Aorta (tissue), 5 donors: Measurements from ENCODE around the gene ZFTA. TPM values are rescaled to one million over a fixed set of nuclear protein-coding genes. Genes with fewer than 3 reads are reported as not detected.

Experiments used
- ATAC-seq: fragments of 200-7000 bp; cut with Tn5 transposase; one replicate; pipeline ENCODE4 v1.9.1; 2022; ENCODE audit warnings: moderate library complexity; ENCODE audit not compliant: low FRiP score
- DNase-seq, 2 donors: peaks; one replicate each; pipeline ENCODE4 v3.0.0-alpha.2; 2020
- H3K27ac ChIP-seq, 2 donors: one replicate each; pipeline ENCODE4 v1.5.1; 2013; ENCODE audit warnings: low read length in 2 of 2, mild to moderate bottlenecking in 2 of 2, moderate library complexity in 2 of 2, control low read depth in 1 of 2, inconsistent platforms in 1 of 2, low read depth in 1 of 2
- H3K27me3 ChIP-seq, 2 donors: one replicate each; pipeline ENCODE4 v1.6.1; 2013; ENCODE audit warnings: control low read depth in 1 of 2, low read length in 1 of 2, mild to moderate bottlenecking in 1 of 2, moderate library complexity in 1 of 2; ENCODE audit not compliant: insufficient read depth in 2 of 2, control insufficient read depth in 1 of 2
- H3K36me3 ChIP-seq, 2 donors: one replicate each; pipeline ENCODE4 v1.6.1; 2013; ENCODE audit warnings: control low read depth in 1 of 2, low read length in 1 of 2, mild to moderate bottlenecking in 1 of 2; ENCODE audit not compliant: insufficient read depth in 2 of 2, control insufficient read depth in 1 of 2
- H3K4me1 ChIP-seq, 2 donors: one replicate each; pipeline ENCODE4 v1.6.1; 2013; ENCODE audit warnings: low read length in 2 of 2, control low read depth in 1 of 2, mild to moderate bottlenecking in 1 of 2, moderate library complexity in 1 of 2; ENCODE audit not compliant: insufficient read depth in 2 of 2, control insufficient read depth in 1 of 2
- H3K4me3 ChIP-seq, 2 donors: one replicate each; pipeline ENCODE4 v1.5.1; 2013; ENCODE audit warnings: low read length in 2 of 2, control low read depth in 1 of 2, mild to moderate bottlenecking in 1 of 2
- H3K9me3 ChIP-seq: one replicate; pipeline ENCODE4 v1.6.1; 2013; ENCODE audit warnings: mild to moderate bottlenecking, low read length; ENCODE audit not compliant: control insufficient read depth
- WGBS, 2 donors: extraction: QIAGEN DNeasy Blood & Tissue Kit; methylation state at CpG; one replicate each; pipeline ENCODE4 v1.1.7; 2013; 5-methylcytosine and 5-hydroxymethylcytosine counted together
- intact Hi-C, 2 donors: fragments of 100-400 bp; cut with DNase I; formaldehyde crosslinking; loops; one replicate each; pipeline versions ENCODE4 v1.14.2 to v1.15.0; 2022
- long read RNA-seq, 2 donors: library from polyadenylated mRNA; unstranded; transcript quantifications; one replicate each; pipeline ENCODE4 v2.0.0, GENCODE V29; 2020 to 2021
- polyA plus RNA-seq, 2 donors: library from polyadenylated mRNA; stranded (reverse); fragments of 200-250 nt; gene quantifications; one replicate each; pipeline ENCODE4 v1.2.3, GENCODE V29; 2013
- total RNA-seq, 2 donors: library from RNA; stranded (reverse); fragmentation: NEBNext Ultra II Directional; extraction: Animal tissue kit (Norgen Biotek cat#: 25700); gene quantifications; one replicate each; pipeline ENCODE4 v1.2.1, GENCODE V29; 2021
- donor health status: healthy with polysubstance abuse.
- donor health status: Bipolar disorder and iron deficiency.
- donor health status: DM: no; HTN: no; CAD: no.
- donor health status: DM: no; HTN: no; CAD: no.
- donor health status: DM: yes; HTN: yes; CAD: no.

Gene ZFTA
- total RNA-seq (10 to 100 TPM; 20.1 to 30.9 TPM), polyA plus RNA-seq (10 to 100 TPM in 1 of 2 donors, 1 to 10 TPM in 1; 4.3 to 14.0 TPM)
- long read RNA-seq, donor 1, partial matches to known transcripts = 0 of 19 reads
- long read RNA-seq, donor 1, other reads (novel, unspliced or antisense) = 19 of 19 reads
- long read RNA-seq, donor 2, partial matches to known transcripts = 0 of 27 reads
- long read RNA-seq, donor 2, other reads (novel, unspliced or antisense) = 26 of 27 reads

GRCh38 chr11:63768237-63769041 lies at the start of gene ZFTA:
TSS of gene ZFTA (minus strand) at chr11:63768775. CDS start at chr11:63768622, 153 bp downstream.
- Histone ChIP-seq H3K27me3 (no peaks in the 10 kb centered on the region), H3K4me1 (no peaks in the 10 kb centered on the region), H3K4me3 (peak within 1 kb of the TSS; percentile 93 to 96), H3K36me3 (no peaks in the 10 kb centered on the region), H3K9me3 (no peaks in the 10 kb centered on the region), H3K27ac (peak within 1 kb of the TSS in 1 of 2 donors; percentile 29)
- DNase-seq = peak; percentile 78 to 87
- WGBS, 2 donors = 0 to 1% methylated on average over 77 to 113 of the region's 113 CpGs
- intact Hi-C loops = loop anchor here (5.0 to 10.0 kb wide), 4 partner anchors 39 to 386 kb away; no protein-coding TSS in a partner anchor
- ATAC-seq = peak; percentile 52

- H3K4me3 ChIP-seq = no peak overlapping the region
- intact Hi-C loops = no loop called here
- 87 to 88% methylated on average over 27 of the region's 27 CpGs for WGBS, 2 donors
- DNase-seq (no peak), ATAC-seq (no peak)
- H3K27me3 ChIP-seq = no peaks in the 10 kb centered on the region
- H3K9me3 ChIP-seq = no peaks in the 10 kb centered on the region
- H3K36me3 ChIP-seq = peaks cover 4 to 8% of the 10 kb centered on the region in 2 donors
- peaks cover 0 to 2% of the 10 kb centered on the region in 2 donors for H3K4me1 ChIP-seq
- H3K27ac ChIP-seq = no peak overlapping the region
Measured at GRCh38 chr11:63817758-63818498, 49.4 kb upstream of the ZFTA start.

DNA sequence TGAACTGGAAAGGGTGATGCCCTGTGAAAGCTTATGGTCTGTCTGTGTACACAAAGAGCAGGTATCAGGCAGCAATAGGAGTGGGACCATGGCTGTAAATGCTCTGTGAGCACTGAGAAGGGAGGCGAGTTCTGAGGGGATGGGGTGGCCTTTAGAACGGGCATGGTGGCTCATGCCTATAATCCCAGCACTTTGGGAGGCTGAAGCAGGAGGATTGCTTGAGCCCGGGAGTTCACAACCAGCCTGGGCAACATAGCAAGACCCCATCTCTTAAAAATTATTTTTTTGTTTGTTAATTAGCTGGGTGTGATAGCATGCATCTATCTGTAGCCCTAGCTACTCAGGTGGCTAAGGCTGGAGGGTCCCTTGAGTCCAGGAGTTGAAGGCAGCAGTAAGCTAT lies 48.2 kb upstream of the ZFTA start:
- ATAC-seq = no peak
- no peaks in the 10 kb centered on the region for H3K27me3 ChIP-seq
- H3K4me1 ChIP-seq = peaks cover 0 to 2% of the 10 kb centered on the region in 2 donors
- H3K36me3 ChIP-seq = peaks cover 0 to 8% of the 10 kb centered on the region in 2 donors
- no peak for DNase-seq
- H3K9me3 ChIP-seq = no peaks in the 10 kb centered on the region
- intact Hi-C loops = no loop called here
- H3K27ac ChIP-seq = no peak overlapping the region
- no peak overlapping the region for H3K4me3 ChIP-seq
- 93 to 94% methylated on average over 3 of the region's 3 CpGs for WGBS, 2 donors

DNA sequence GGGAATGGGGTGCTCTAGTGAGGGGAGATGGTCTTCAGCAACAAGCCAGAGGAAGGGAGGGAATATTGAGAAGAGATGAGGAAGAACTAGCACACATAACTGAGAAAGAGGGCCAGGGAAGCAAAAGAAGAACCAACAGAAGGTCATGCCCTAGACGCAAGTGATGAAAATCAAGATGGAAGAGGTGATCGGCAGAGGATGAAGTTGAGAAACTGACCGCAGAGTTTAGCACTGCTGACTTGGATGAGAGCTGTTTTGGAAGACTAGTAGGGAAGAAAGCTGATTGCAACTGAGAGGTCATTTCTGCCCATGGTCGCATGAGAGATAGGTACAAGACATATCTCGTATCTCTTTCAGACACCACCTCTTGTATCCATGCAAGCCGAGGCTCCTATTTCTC lies 47.6 kb upstream of the ZFTA start:
- Histone ChIP-seq H3K4me1 (peaks cover 0 to 2% of the 10 kb centered on the region in 2 donors), H3K36me3 (peaks cover 0 to 4% of the 10 kb centered on the region in 2 donors), H3K9me3 (no peaks in the 10 kb centered on the region), H3K27ac (no peak overlapping the region), H3K27me3 (no peaks in the 10 kb centered on the region), H3K4me3 (no peak overlapping the region)
- ATAC-seq (no peak), DNase-seq (no peak)
- WGBS, 2 donors = 89 to 94% methylated on average over 6 of the region's 6 CpGs
- intact Hi-C loops = no loop called here

- Histone ChIP-seq H3K4me3 (peak overlapping the region; percentile 49 to 96), H3K4me1 (peaks cover 0 to 2% of the 10 kb centered on the region in 2 donors), H3K27ac (no peak overlapping the region), H3K9me3 (no peaks in the 10 kb centered on the region), H3K27me3 (no peaks in the 10 kb centered on the region), H3K36me3 (peaks cover 0 to 4% of the 10 kb centered on the region in 2 donors)
- no peak for DNase-seq
- WGBS, 2 donors = 6% methylated on average over 7 of the region's 7 CpGs
- intact Hi-C loops = no loop called here
- ATAC-seq = no peak
Measured at GRCh38 chr11:63814383-63814736, 45.8 kb upstream of the ZFTA start.

DNA sequence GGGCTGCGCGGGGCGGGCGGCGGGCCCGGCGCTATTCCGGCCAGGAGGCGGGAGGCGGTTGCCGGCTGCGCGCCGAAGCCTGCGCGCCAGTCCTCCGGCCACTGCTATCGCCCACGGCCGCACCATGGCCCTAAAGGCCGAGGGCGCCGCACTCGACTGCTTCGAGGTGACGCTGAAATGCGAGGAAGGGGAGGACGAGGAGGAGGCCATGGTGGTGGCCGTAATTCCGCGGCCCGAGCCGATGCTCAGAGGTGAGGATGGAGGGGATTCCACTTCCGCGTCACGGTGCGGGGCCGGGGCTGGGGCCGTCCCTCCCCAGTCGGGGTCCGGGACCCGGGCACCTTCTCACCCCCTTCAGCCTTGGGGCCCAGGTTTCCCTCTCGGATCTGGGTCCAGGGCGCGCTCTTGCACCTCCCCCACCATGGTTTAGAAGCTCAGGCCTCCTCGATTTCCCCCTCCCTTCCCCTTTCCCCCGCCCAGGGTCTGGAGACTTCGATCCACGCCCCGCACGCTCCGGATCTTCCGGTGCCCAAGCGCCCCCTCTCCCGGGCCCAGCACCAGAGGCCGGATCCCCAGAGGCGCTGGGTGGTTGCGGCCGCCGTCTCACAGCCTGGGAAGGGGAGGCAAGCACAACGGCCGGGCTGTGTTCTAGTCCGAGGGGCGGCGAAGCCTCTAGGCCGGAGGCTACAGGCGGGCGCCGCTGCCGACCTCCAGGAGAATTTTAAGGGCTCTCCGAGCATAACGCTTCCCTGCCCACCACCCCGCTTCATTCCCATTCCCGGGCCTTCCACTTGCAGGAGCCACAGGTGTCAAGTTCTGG lies 45.2 kb upstream of the ZFTA start:
- H3K27me3 ChIP-seq = no peaks in the 10 kb centered on the region
- H3K36me3 ChIP-seq = peaks cover 0 to 3% of the 10 kb centered on the region in 2 donors
- ATAC-seq (peak; percentile 69), DNase-seq (peak; percentile 72 to 86)
- peak overlapping the region; percentile 49 to 96 for H3K4me3 ChIP-seq
- intact Hi-C loops = no loop called here
- peak overlapping the region in 1 of 2 donors; percentile 2 for H3K27ac ChIP-seq
- 0 to 1% methylated on average over 35 to 74 of the region's 74 CpGs for WGBS, 2 donors
- H3K4me1 ChIP-seq = peaks cover 0 to 2% of the 10 kb centered on the region in 2 donors
- H3K9me3 ChIP-seq = no peaks in the 10 kb centered on the region

GRCh38 chr11:63813035-63813562 lies 44.5 kb upstream of the ZFTA start, which contains the start of gene SPINDOC:
TSS of gene SPINDOC (plus strand) at chr11:63813456. CDS start at chr11:63813687, 231 bp downstream.
- 1% methylated on average over 41 to 65 of the region's 65 CpGs for WGBS, 2 donors
- ATAC-seq (peak; percentile 92), DNase-seq (peak; percentile 86 to 94)
- Histone ChIP-seq H3K27ac (peak within 1 kb of the TSS in 1 of 2 donors; percentile 2), H3K36me3 (no peaks in the 10 kb centered on the region), H3K4me1 (peaks cover 0 to 2% of the 10 kb centered on the region in 2 donors), H3K4me3 (peak within 1 kb of the TSS; percentile 71 to 96), H3K27me3 (no peaks in the 10 kb centered on the region), H3K9me3 (no peaks in the 10 kb centered on the region)
- intact Hi-C loops = no loop called here

- ATAC-seq (no peak), DNase-seq (no peak)
- Histone ChIP-seq H3K27me3 (no peaks in the 10 kb centered on the region), H3K9me3 (no peaks in the 10 kb centered on the region), H3K27ac (no peak overlapping the region), H3K36me3 (no peaks in the 10 kb centered on the region), H3K4me1 (peaks cover 0 to 2% of the 10 kb centered on the region in 2 donors), H3K4me3 (no peak overlapping the region)
- 80% methylated on average over 3 of the region's 3 CpGs for WGBS, 2 donors
- intact Hi-C loops = no loop called here
Measured at GRCh38 chr11:63811522-63811921, 42.9 kb upstream of the ZFTA start.
